Hippocampal formation (tissue), 2 donors: Measurements from ENCODE around the gene PAK6.

ENCODE experiments used
- DNase-seq, 2 donors: peaks; one replicate each; lab custom pipeline; 2025; lab: John Stamatoyannopoulos, UW

PAK6 gene

GRCh38 chr15:40241269-40242212, 2.7 kb downstream of the PAK6 start:
- no peak for DNase-seq

GRCh38 chr15:40242213-40242599, 3.3 kb downstream of the PAK6 start:
- no peak for DNase-seq

GRCh38 chr15:40242601-40243000, 3.7 kb downstream of the PAK6 start:
- DNase-seq, result no peak

GRCh38 chr15:40243126-40243810, 4.4 kb downstream of the PAK6 start:
- DNase-seq, result no peak

GRCh38 chr15:40244961-40245523, 6.2 kb downstream of the PAK6 start:
- DNase-seq, result no peak

GRCh38 chr15:40245666-40246450, 7.0 kb downstream of the PAK6 start:
- no peak for DNase-seq

- no peak for DNase-seq
These were observed 7.8 kb downstream of the PAK6 start for GRCh38 chr15:40246496-40247280.

- DNase-seq, result no peak
These were observed 8.6 kb downstream of the PAK6 start for GRCh38 chr15:40247406-40247971.

GRCh38 chr15:40248006-40248783, 9.3 kb downstream of the PAK6 start:
- DNase-seq, result no peak

- no peak for DNase-seq
These were observed 10.8 kb downstream of the PAK6 start for GRCh38 chr15:40249477-40250303.

GRCh38 chr15:40250304-40250656, 11.4 kb downstream of the PAK6 start:
- no peak for DNase-seq

GRCh38 chr15:40250771-40251483, 12.1 kb downstream of the PAK6 start:
- no peak for DNase-seq

GRCh38 chr15:40251486-40252140, 12.8 kb downstream of the PAK6 start:
- DNase-seq, result no peak

- no peak for DNase-seq
These were observed 13.2 kb downstream of the PAK6 start for GRCh38 chr15:40252141-40252437.

- DNase-seq, result no peak
These were observed 13.7 kb downstream of the PAK6 start for GRCh38 chr15:40252438-40253166.

- no peak for DNase-seq
These were observed 14.4 kb downstream of the PAK6 start for GRCh38 chr15:40253167-40253790.

- no peak for DNase-seq
These were observed 15.6 kb downstream of the PAK6 start for GRCh38 chr15:40254452-40254851.
